Right atrium auricular region (tissue), 2 donors: Measurements from ENCODE around the gene SLC7A4. TPM values are rescaled to one million over a fixed set of nuclear protein-coding genes. Genes with fewer than 3 reads are reported as not detected.

Experiments used
- DNase-seq: peaks from one replicate; pipeline ENCODE4 v3.0.0-alpha.2; 2019; ENCODE audit warnings: low spot score
- H3K27ac ChIP-seq, 2 donors: fragments of 200-600 bp; sonication (generic); 1 replicate in 1 of 2; 2 replicates in 1 of 2; pipeline ENCODE4 v1.5.1; 2016 to 2019
- H3K27me3 ChIP-seq, 2 donors: fragments of 200-600 bp; sonication (generic); one replicate each; pipeline versions ENCODE4 v1.5.1 to v1.6.0; 2017 to 2019
- H3K36me3 ChIP-seq: fragments of 200-600 bp; sonication (generic); one replicate; pipeline ENCODE4 v1.5.1; 2016
- H3K4me1 ChIP-seq, 2 donors: fragments of 200-600 bp; sonication (generic); one replicate each; pipeline versions ENCODE4 v1.5.1 to v1.6.0; 2017 to 2019
- H3K4me3 ChIP-seq, 2 donors: fragments of 200-600 bp; sonication (generic); 1 replicate in 1 of 2; 2 replicates in 1 of 2; pipeline ENCODE4 v1.5.1; 2017 to 2019; ENCODE audit warnings: mild to moderate bottlenecking in 1 of 2, moderate library complexity in 1 of 2
- H3K9me3 ChIP-seq, 2 donors: fragments of 200-600 bp; sonication (generic); one replicate each; pipeline ENCODE4 v1.5.1; 2019
- total RNA-seq, 2 donors: library from RNA; depleted of rRNA; stranded (reverse); fragments of >200 nt; gene quantifications; one replicate each; pipeline ENCODE4 v1.1.0, GENCODE V29; 2016
- TF ChIP-seq, protein P1 (sequence below), 2 donors: fragments of 200-600 bp; sonication (generic); IDR thresholded peaks; one replicate each; pipeline ENCODE4 v1.5.1; 2019; ENCODE audit warnings: antibody characterized with exemption in 2 of 2

Gene SLC7A4
- total RNA-seq, 2 donors from 2014 or later = 1.9 to 5.0 TPM

DNA sequence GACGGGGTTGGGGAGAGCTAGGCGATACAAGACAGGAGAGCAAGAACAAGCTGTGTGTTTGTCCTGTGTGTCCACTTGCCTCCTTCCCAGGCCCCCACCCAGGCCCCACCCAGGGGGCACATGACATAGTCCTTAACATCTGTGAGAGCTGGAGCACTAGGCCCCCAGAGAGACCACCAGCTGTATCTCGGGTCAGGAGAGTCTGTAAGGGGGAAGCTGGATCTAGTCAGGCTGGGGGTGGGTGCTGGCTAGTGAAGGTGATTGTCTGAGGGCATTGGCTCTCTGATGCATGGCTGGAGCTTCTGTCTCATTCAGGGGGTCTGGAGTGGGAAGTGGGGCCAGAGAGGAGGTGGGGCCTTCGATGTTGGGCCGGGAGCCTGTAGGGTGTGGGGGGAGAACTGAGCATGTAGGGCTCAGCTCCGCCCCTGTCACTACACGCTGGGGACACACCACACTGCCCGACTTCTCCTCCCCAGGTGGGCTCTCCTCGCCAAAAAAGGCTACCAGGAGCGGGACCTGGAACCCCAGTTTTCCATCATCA, 16.8 kb downstream of the SLC7A4 start:
- TF ChIP-seq, protein P1, sequence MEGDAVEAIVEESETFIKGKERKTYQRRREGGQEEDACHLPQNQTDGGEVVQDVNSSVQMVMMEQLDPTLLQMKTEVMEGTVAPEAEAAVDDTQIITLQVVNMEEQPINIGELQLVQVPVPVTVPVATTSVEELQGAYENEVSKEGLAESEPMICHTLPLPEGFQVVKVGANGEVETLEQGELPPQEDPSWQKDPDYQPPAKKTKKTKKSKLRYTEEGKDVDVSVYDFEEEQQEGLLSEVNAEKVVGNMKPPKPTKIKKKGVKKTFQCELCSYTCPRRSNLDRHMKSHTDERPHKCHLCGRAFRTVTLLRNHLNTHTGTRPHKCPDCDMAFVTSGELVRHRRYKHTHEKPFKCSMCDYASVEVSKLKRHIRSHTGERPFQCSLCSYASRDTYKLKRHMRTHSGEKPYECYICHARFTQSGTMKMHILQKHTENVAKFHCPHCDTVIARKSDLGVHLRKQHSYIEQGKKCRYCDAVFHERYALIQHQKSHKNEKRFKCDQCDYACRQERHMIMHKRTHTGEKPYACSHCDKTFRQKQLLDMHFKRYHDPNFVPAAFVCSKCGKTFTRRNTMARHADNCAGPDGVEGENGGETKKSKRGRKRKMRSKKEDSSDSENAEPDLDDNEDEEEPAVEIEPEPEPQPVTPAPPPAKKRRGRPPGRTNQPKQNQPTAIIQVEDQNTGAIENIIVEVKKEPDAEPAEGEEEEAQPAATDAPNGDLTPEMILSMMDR (IDR thresholded peaks at IDR 0.05) = no peak
- H3K4me3 ChIP-seq = peak overlapping the region; percentile 9 to 52
- no peaks in the 10 kb centered on the region for H3K27me3 ChIP-seq
- no peaks in the 10 kb centered on the region for H3K36me3 ChIP-seq
- H3K27ac ChIP-seq = peak overlapping the region; percentile 61 to 62
- no peak for DNase-seq
- no peaks in the 10 kb centered on the region for H3K9me3 ChIP-seq
- peaks cover 3 to 27% of the 10 kb centered on the region in 2 donors for H3K4me1 ChIP-seq

DNA sequence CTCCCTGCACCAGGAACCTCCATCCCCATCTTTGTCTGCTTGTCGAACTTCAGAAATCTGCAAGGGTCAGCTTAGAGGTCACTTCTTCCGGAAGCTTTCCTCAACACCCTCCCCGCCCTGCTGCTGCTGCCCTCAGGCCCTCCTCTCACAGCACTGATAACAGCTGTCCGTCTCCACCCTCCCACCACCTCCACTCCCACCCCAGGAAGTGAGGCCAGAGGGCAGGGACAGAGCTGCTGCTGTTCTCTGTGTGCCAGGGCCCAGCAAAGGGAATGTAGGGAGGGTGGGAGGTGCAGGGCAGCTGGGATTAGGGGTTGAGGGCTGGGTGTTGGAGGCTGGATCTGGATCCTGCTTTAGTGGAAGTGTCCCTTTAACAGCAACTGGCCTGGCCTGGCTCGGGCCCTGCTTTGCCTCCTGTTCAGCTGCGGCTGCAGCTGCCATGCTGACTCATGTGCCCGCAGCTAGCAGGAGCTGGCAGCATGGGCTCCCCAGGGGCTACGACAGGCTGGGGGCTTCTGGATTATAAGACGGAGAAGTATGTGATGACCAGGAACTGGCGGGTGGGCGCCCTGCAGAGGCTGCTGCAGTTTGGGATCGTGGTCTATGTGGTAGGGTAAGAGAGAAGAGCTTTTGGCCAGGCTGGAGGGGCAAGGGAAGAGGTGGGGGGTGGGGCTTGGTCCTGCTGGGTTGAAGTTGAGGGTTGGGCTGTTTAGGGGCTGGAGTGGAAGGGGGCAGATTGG, 17.5 kb downstream of the SLC7A4 start, which contains the start of gene P2RX6:
Gene P2RX6 (plus strand): TSS at position 440 of the 740 bp plus-strand sequence. CDS start 10 bp downstream, at position 450.
- no peaks in the 10 kb centered on the region for H3K36me3 ChIP-seq
- H3K27ac ChIP-seq = peak within 1 kb of the TSS; percentile 61 to 62
- DNase-seq = no peak

DNA sequence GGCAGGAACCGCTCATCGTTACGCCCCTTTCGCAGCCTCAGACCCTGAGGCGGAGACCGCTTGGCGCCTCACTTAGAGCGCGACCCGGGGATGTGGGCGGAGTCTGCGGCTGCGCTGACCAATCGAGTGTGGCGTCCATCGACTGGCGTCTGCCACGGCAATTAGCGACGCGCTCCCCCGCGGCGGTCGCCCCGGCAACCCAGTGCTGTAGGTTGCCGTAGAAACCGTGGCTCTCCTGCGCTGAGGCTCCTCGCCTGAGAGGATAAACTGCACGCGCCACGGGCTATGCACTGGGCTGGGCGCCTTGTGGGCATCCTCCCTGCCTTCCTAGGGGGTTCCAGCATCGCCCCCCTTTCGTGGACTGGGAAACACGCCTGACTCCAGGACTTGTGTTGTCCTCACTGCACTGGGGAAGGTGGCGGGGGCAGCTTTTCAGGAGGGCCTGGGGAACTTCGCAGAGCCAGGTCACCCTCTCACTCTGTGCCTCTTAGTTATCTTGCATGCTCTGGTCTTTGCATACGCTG, 18.1 kb downstream of the SLC7A4 start:
- H3K4me1 ChIP-seq = peaks cover 3 to 27% of the 10 kb centered on the region in 2 donors
- no peaks in the 10 kb centered on the region for H3K36me3 ChIP-seq
- DNase-seq = peak; percentile 90
- TF ChIP-seq, protein P1 (IDR thresholded peaks at IDR 0.05) = no peak
- H3K27ac ChIP-seq = peak overlapping the region; percentile 61 to 62
- no peaks in the 10 kb centered on the region for H3K27me3 ChIP-seq
- H3K9me3 ChIP-seq = no peaks in the 10 kb centered on the region
- peak overlapping the region; percentile 34 to 52 for H3K4me3 ChIP-seq

More for the DNA sequence above, 17.5 kb downstream of the SLC7A4 start, which contains the start of gene P2RX6:
- Histone ChIP-seq H3K27me3 (no peaks in the 10 kb centered on the region), H3K4me3 (peak within 1 kb of the TSS; percentile 34 to 52), H3K4me1 (peaks cover 3 to 27% of the 10 kb centered on the region in 2 donors), H3K9me3 (no peaks in the 10 kb centered on the region)
- TF ChIP-seq, protein P1 (IDR thresholded peaks at IDR 0.05) = no peak

DNA sequence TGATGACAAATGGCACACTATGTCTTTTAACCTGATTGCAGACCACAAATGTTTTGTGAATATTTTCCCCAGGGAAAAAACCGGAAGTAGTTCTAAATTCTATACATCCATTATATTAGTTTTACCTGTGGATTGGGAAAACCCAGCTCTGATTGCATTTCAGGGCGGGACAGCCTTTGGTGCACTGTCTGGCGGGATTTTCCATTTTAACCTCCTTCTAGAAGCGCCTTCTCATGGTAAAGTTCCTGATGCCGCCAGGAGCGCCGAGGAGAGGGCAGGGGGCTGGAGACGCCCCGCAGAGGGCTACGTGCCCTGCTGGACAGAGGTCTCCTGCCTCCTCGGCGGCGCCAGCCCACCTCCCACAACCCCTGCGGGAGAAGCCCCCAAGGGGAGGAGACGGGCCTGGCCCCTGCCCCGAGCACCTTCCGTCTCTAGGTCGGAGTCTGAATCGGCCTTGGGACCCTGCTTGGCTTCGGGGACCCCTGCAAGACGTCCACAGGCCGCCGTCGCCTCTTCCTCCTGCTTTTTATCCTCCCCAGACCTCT, 18.6 kb downstream of the SLC7A4 start:
- Histone ChIP-seq H3K36me3 (no peaks in the 10 kb centered on the region), H3K27ac (peak overlapping the region; percentile 60 to 62), H3K27me3 (no peaks in the 10 kb centered on the region), H3K4me1 (peaks cover 3 to 27% of the 10 kb centered on the region in 2 donors), H3K4me3 (peak overlapping the region; percentile 34 to 52), H3K9me3 (no peaks in the 10 kb centered on the region)
- no peak for DNase-seq
- TF ChIP-seq, protein P1 (IDR thresholded peaks at IDR 0.05) = no peak

DNA sequence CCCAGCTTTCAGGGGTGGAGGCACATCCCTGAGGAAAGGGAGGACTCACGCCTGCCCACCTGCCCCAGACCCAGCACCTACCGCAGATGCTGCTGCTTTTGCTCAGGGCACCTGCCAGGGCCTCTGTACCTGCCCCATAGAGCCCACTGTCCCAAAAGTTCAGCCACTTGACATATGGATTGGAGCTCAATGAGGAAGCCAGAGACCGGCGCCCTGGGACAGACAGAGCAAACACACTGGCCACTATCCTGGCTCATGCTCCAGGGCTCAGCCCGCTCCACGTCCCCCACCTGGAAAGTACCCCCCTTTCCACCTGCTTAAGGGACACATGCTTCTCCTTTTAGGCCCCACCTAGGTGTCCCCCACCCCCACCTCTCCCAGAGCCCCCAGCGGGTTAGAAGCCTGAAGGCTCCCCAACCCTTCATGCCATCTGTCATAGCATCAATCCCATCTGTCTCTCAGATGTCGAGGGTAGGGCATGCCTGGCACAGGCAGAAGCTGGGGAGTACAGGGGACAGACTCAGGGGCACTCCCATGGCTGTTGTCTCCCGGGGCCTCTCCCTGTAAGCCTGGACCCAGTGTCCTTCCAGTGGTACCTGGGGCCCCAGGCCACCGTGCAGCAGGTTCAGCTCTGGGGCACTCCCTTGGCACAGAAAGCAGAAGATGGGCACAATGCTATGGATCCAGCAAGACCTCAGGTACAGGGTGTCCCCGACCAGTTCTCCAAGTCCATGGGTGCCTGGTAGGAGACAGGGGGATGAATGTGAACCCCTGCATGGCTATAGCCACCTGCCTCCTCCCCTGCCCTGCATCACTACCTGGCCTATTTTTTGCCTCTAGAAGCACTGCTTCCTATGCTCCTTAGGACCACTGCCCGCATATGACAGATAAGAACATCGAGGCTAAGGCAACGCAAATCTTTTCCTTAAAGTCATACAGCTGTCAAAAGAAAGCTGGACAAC, 19.6 kb downstream of the SLC7A4 start:
- Histone ChIP-seq H3K9me3 (no peaks in the 10 kb centered on the region), H3K27ac (no peak overlapping the region), H3K4me1 (peaks cover 3 to 27% of the 10 kb centered on the region in 2 donors), H3K36me3 (no peaks in the 10 kb centered on the region), H3K27me3 (no peaks in the 10 kb centered on the region), H3K4me3 (no peak overlapping the region)
- DNase-seq = no peak
- TF ChIP-seq, protein P1 (IDR thresholded peaks at IDR 0.05) = no peak
